ENCODE measurements around the gene DMP1. TPM values are rescaled to one million over a fixed set of nuclear protein-coding genes. Genes with fewer than 3 reads are reported as not detected.
A peak's percentile ranks its signal among the peaks of the same experiment; 100 is the strongest.

Gene DMP1
- total RNA-seq, 1 donor = not detected

GRCh38 chr4:87707279-87707918, 57.3 kb downstream of the DMP1 start:
- H2AFZ ChIP-seq (ENCODE audit: low read length) = peak overlapping the region; percentile 19
- no peak overlapping the region for H3K4me3 ChIP-seq (ENCODE audit: insufficient read depth, low read length)
- no peak for DNase-seq (ENCODE audit: insufficient read length, low spot score, missing footprints)
- no peaks in the 10 kb centered on the region for H4K20me1 ChIP-seq (ENCODE audit: insufficient read depth, low read length)
- H3K9me3 ChIP-seq (ENCODE audit: low read depth, low read length) = no peaks in the 10 kb centered on the region
- H3K4me2 ChIP-seq (ENCODE audit: insufficient read depth, low read length) = no peak overlapping the region
- peaks cover 9% of the 10 kb centered on the region for H3K4me1 ChIP-seq (ENCODE audit: insufficient read depth, low read length)
- no peaks in the 10 kb centered on the region for H3K27me3 ChIP-seq (ENCODE audit: insufficient read depth, low read length)
- no peaks in the 10 kb centered on the region for H3K36me3 ChIP-seq (ENCODE audit: insufficient read depth, low read length)
- TF ChIP-seq CTCF (IDR thresholded peaks at IDR 0.05; ENCODE audit: extremely low read depth, low read depth, low read length) = no peak
- H3K79me2 ChIP-seq (ENCODE audit: insufficient read depth, low read length) = no peaks in the 10 kb centered on the region
- H3K27ac ChIP-seq (ENCODE audit: low read depth, low read length) = no peak overlapping the region

Other genes with a start within 250 kb of the DMP1 start
- 10.1 and 15.6 TPM in 2 replicates for gene NUDT9, start 227.7 kb upstream of the DMP1 start, total RNA-seq
- under 0.01 TPM in 1 of 2 replicates, not detected in the other for gene SPARCL1, start 120.9 kb upstream of the DMP1 start, total RNA-seq
- not detected in 2 replicates for gene DSPP, start 41.8 kb upstream of the DMP1 start, total RNA-seq
- 14.4 and 15.6 TPM in 2 replicates for gene IBSP, start 149.3 kb downstream of the DMP1 start, total RNA-seq
- not detected in 2 replicates for gene MEPE, start 182.7 kb downstream of the DMP1 start, total RNA-seq